A673 (cell line): ENCODE results near the gene CDK14.

Experiments
- CTCF ChIP-seq: fragments of 300-800, 200-600 bp; sonication (generic); conservative IDR thresholded peaks from 2 replicates; pipeline ENCODE4 v1.5.1; 2017; ENCODE audit warnings: low read depth, mild to moderate bottlenecking, antibody characterized with exemption, low read length, moderate library complexity, mixed read lengths
- EZH2 ChIP-seq: fragments of 200-600 bp; sonication (generic); IDR thresholded peaks from 2 replicates; pipeline ENCODE4 v1.6.1; 2017; ENCODE audit warnings: borderline replicate concordance, low read depth, mild to moderate bottlenecking, mixed read lengths, antibody characterized with exemption, low read length; ENCODE audit not compliant: poor library complexity, severe bottlenecking

DNA sequence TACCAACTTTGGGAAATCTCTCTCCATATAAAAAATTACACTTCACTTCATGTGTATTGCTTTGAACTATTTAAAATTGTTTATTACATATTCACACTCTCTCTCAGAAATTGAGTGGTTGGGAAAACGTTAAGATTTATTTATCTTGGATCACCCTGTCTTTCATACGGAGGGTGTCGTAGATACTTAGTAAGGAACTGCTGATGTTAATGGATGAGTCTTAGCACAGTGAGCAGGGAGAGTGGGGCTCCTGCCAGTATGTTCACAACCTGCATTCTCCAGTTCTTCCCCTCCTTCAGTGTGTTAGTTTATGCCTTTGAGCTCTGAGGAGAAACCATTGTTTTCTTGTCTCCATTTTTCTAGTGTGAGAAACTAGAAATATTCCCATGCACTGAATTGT is 67.1 kb downstream of the CDK14 start:
- TF ChIP-seq CTCF: no peak
- no peak for TF ChIP-seq EZH2
